ENCODE data around the gene LENG8.
A peak's percentile ranks its signal among the peaks of the same experiment; 100 is the strongest.

LENG8 gene

GRCh38 chr19:54448774-54449700 lies at the start of gene LENG8:
Gene LENG8, plus strand, starts transcription at chr19:54449199. Its CDS starts 2,146 bp downstream, at chr19:54451345.
- DNase-seq (ENCODE audit: low read depth): peak; percentile 95

- no peak for DNase-seq (ENCODE audit: low read depth)
Measured at GRCh38 chr19:54400913-54401312, 48.1 kb upstream of the LENG8 start.

GRCh38 chr19:54403054-54403453 lies 45.9 kb upstream of the LENG8 start:
- no peak for DNase-seq (ENCODE audit: low read depth)

- DNase-seq (ENCODE audit: low read depth): no peak
Measured at GRCh38 chr19:54405628-54406027, 43.4 kb upstream of the LENG8 start.

- DNase-seq (ENCODE audit: low read depth): no peak
Measured at GRCh38 chr19:54407780-54408179, 41.2 kb upstream of the LENG8 start.

GRCh38 chr19:54408456-54409026 lies 40.5 kb upstream of the LENG8 start:
- DNase-seq (ENCODE audit: low read depth): no peak

- DNase-seq (ENCODE audit: low read depth): no peak
Measured at GRCh38 chr19:54411033-54411432, 38.0 kb upstream of the LENG8 start.

- DNase-seq (ENCODE audit: low read depth): no peak
Measured at GRCh38 chr19:54412877-54413276, 36.1 kb upstream of the LENG8 start.

- no peak for DNase-seq (ENCODE audit: low read depth)
Measured at GRCh38 chr19:54414156-54414555, 34.8 kb upstream of the LENG8 start.

GRCh38 chr19:54415208-54415900 lies 33.6 kb upstream of the LENG8 start, which contains the start of gene TTYH1:
Gene TTYH1, plus strand, starts transcription at chr19:54415464. Its CDS starts 89 bp downstream, at chr19:54415553.
- DNase-seq (ENCODE audit: low read depth): no peak

GRCh38 chr19:54415901-54416673 lies 32.9 kb upstream of the LENG8 start:
- DNase-seq (ENCODE audit: low read depth): no peak

- DNase-seq (ENCODE audit: low read depth): no peak
Measured at GRCh38 chr19:54416695-54417491, 32.1 kb upstream of the LENG8 start.

- DNase-seq (ENCODE audit: low read depth): no peak
Measured at GRCh38 chr19:54418030-54418929, 30.7 kb upstream of the LENG8 start.

- no peak for DNase-seq (ENCODE audit: low read depth)
Measured at GRCh38 chr19:54418930-54419800, 29.8 kb upstream of the LENG8 start.

GRCh38 chr19:54420068-54420382 lies 29.0 kb upstream of the LENG8 start:
- DNase-seq (ENCODE audit: low read depth): no peak

GRCh38 chr19:54420383-54421168 lies 28.4 kb upstream of the LENG8 start:
- DNase-seq (ENCODE audit: low read depth): no peak

GRCh38 chr19:54421169-54421516 lies 27.9 kb upstream of the LENG8 start:
- no peak for DNase-seq (ENCODE audit: low read depth)

- DNase-seq (ENCODE audit: low read depth): no peak
Measured at GRCh38 chr19:54421521-54421920, 27.5 kb upstream of the LENG8 start.

GRCh38 chr19:54422136-54422535 lies 26.9 kb upstream of the LENG8 start:
- no peak for DNase-seq (ENCODE audit: low read depth)
